A549 (cell line): ENCODE results near the gene KCNQ1.

Source experiments
- BHLHE40 ChIP-seq: IDR thresholded peaks from 2 replicates; pipeline ENCODE4 v1.6.1; 2012; ENCODE audit warnings: low read depth, low read length, inconsistent platforms
- HDAC2 ChIP-seq: fragments of 200-600 bp; sonication (generic); IDR thresholded peaks from 2 replicates; pipeline ENCODE4 v1.6.1; 2016
- JUNB ChIP-seq: fragments of >200 bp; sonication (Bioruptor Twin); formaldehyde crosslinking; IDR thresholded peaks from 2 replicates; pipeline ENCODE4 v1.6.1; 2016
- KDM5A ChIP-seq: fragments of 200-600 bp; sonication (generic); IDR thresholded peaks from 2 replicates; pipeline ENCODE4 v1.6.1; 2016; ENCODE audit warnings: antibody characterized with exemption, mild to moderate bottlenecking
- MYC ChIP-seq: IDR thresholded peaks from 2 replicates; pipeline ENCODE4 v1.6.1; 2012; ENCODE audit warnings: mild to moderate bottlenecking, inconsistent platforms, low read length, improper control_type of control experiment, borderline replicate concordance
- USF2 ChIP-seq: fragments of 450-650 bp; IDR thresholded peaks from 2 replicates; pipeline ENCODE4 v1.6.1; 2014; ENCODE audit warnings: antibody characterized with exemption

- no peak for TF ChIP-seq USF2
- no peak for TF ChIP-seq KDM5A
- TF ChIP-seq BHLHE40, result no peak
- no peak for TF ChIP-seq JUNB
- no peak for TF ChIP-seq HDAC2
- no peak for TF ChIP-seq MYC
These were observed 110.5 kb downstream of the KCNQ1 start for GRCh38 chr11:2555336-2555735.
